OCI-M2 (cell line): Measurements from ENCODE around the gene CLIC1.

Experiments
- DNase-seq: peaks from one replicate; lab custom pipeline; 2025; ENCODE audit not compliant: unreplicated experiment; lab: John Stamatoyannopoulos, UW

The CLIC1 gene

DNA sequence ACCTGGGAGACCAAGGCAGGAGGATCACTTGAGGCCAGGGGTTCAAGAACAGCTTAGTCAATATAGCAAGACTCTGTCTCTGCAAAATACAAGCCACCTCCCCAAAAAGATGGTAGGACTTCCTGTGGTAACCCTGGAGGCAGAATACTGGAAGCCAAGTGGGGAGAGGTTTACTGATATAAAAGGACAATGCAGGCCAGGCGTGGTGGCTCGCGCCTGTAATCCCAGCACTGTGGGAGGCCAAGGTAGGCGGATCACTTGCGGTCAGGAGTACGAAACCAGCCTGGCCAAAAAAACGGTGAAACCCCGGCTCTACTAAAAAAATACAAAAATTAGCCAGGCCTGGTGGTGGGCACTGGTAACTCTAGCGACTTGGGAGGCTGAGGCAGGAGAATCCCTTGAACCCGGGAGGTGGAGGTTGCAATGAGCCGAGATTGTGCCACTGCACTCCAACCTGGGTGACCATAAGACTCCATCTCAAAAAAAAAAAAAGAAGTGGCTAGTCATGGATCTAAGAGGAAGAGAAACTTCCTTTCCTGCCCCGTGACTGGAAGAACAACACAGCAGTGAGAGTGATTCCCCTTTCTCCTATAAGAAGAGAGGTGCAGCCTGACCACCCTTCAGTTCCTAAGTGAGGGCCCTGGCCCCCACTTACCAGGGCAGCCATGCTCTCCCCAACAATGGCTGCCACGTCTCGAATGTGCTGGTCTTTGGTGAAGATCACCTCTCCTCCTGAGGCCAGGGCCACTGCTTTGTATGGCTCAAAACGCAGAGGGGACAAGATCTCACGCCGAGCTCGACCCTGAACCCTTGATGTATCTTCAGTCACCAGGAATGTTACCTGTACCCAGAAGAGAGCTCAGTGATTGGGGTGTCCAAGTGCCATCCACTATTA is 32.3 kb upstream of the CLIC1 start:
- no peak for DNase-seq

DNA sequence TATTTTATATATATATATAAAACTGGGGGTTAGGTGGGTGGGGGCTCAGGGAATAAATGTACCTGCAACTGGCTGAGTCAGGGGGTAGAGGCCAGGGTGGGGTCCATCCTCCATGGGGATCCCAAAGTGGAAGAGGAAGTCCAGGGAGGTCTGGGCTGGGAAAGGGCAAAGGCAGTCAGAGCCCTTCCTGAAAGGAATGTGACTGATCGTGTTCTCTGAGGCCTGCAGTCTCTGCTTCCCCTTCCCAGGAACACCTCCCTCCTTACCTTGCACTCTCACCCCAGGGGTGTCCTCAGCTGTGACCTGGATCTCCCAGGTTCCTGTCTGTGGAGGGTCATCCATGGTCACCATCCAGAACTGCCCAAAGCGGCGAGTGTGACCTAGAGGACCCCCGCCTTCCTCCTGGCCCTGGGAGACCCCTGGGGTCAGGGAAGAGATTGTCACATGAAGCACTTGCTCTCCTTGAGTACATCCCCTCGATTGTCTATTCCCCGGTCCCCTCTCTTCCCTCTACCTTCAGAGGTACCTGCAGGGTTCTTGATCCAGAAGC is 30.8 kb upstream of the CLIC1 start:
- no peak for DNase-seq

DNA sequence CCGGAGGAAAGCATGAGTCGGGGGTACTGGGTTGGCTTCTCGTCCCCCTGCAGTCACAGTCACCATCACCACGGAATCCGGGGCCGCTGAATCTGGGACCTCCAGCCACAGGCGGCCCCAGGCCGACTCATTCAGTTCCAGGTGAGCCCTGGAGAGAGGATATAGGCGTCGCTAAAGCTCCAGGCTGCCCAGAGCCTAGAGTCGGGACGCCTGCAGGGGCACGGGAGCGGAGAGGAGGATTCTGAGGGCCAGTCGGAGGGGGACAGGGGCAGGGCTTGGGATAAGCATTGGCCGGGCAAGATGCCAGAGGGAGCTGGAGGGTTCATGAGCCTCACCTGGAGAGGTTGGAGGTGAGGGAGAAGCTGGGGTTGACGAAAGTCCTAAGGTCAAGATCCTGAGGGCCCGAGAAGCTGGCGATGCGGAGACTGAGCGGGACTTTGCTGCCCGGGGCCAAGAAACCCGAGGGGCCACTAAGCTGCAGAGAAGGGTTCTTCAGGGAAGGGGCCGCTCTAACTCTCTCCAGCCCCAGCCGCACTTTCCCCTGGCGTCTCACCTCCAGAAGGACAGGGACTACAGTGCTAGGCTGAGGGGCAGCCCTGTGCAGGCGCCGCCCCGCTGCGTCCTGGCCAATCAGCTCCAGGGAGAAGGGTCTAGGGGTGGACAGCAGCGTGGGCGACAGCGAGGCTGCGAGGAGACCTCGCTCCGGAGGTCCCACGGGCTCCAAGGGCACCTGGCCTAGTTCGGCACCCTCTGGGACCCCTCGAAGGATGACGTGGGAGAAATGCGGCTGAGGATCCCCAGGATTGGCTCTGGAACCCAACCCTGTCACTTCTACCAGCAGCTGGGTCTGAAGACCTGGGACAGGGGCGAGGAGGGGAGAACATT is 29.8 kb upstream of the CLIC1 start:
- no peak for DNase-seq

DNA sequence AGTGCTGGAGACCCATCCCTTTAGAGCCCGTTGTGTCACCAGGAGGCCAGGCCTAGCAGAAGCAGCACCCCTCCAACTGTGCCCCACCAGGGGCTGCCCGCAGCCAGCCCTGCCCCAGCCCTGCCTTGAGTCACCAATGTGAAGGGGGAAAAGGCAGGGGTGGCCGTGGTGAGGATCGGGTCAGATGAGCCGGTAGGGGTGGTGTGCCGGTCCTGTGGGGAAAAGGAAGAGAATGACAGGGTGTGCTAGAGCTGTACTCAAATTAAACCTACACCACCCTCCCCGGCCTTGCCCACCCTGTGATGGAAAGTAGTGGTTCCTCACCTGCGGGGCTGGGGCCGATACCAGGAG is 29.2 kb upstream of the CLIC1 start:
- DNase-seq: no peak

DNA sequence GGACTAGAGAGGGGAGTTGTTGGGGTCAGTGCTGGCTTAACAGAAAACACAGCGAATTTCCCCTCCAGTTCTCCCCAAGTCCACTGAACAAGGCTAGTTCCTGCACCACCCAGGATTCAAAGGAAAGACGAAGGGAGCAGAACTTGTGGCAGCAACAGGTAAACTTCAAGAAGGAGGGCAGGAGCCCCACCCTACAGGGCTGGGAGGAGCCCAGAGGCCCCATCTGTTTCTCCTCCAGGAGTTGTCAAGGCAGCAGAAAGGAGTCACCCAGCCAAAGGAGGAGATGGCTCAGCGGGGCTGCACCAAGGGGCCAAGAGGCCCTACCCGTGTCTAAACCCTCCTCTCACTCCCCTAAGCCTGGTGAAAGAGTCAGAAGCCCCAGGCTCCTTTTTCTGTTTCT is 27.9 kb upstream of the CLIC1 start:
- no peak for DNase-seq

DNA sequence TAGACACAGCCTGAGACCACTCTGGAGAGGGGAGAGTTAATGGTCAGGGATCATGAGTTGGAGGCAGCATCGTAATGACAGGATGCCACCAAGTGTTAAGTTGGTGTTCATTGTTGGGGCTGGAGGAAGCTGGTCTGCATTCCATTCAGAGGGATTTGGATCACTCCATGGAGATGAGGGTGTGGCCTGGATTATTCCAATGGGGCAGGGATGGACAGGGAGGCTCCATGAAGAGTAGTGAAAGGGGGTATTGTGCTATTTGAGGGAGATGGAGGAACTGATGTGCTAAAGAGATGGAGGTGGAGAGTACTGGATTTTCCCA is 27.2 kb upstream of the CLIC1 start:
- no peak for DNase-seq

DNA sequence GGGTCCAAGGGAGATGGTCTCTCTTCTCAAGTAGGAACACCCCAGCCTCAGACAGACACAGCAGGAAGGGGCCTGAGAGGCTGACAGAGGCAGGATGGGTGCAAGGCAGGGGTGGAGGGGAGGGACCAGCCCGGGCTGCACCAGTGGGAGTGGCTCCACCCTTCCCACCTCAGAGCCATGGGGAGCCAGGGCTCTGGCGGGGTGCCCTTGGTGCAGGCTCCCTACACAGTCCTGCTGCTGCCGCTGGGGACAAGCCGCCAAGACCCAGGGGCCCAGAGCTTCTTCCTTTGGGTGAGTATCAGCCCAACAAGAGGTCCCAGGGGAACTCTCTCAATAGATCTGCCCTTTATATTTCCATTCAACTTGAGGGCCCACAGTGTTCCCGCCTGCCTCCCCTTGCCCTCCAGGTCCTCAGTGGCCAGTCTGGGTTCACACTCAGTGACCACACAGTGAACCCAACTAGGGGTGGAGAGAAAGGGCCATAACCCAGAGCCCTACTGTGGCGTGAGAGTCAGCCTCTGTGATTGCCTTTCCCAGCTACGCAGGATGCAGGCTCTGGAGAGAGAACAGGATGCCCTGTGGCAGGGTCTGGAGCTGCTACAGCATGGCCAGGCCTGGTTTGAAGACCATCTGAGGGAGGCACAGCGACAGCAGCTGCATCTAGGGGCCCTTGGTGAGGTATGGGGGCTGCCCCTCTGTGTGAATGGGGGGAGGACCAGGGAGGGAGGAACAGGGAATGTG is 26.7 kb upstream of the CLIC1 start:
- no peak for DNase-seq

DNA sequence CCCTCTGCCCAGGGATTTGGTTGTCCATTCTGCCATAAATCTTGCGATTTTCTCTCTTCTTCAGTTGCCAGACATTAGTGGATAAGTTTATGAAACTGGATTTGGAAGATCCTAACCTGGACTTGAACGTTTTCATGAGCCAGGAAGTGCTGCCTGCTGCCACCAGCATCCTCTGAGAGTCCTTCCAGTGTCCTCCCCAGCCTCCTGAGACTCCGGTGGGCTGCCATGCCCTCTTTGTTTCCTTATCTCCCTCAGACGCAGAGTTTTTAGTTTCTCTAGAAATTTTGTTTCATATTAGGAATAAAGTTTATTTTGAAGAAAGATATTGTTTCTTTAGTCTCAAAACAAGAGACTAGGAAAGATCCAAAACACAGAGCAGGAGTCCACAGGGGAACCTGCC is 26.0 kb upstream of the CLIC1 start, which contains the start of gene SAPCD1:
Gene SAPCD1 (plus strand): TSS at position 301 of the 400 bp plus-strand sequence. CDS start 399 bp downstream, outside the sequence.
- DNase-seq: no peak

DNA sequence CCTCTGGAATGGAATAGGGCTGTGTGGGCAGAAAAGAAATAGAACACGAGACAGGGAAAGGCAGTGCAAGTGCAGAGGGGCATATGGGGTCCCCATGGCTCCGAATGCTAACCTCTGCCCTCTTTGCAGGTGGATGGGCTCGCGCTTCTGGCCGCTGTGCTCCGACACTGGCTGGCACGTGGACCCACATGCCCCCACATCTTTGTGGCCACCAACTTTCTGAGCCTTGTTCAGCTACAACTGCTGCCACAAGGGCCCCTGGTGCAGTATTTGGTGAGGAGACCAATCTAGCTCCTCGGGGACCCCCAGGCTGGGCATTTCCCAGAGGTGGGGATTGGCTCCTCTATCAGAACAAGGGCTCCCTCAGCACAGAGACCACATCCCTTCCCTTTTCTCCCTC is 25.0 kb upstream of the CLIC1 start:
- no peak for DNase-seq

DNA sequence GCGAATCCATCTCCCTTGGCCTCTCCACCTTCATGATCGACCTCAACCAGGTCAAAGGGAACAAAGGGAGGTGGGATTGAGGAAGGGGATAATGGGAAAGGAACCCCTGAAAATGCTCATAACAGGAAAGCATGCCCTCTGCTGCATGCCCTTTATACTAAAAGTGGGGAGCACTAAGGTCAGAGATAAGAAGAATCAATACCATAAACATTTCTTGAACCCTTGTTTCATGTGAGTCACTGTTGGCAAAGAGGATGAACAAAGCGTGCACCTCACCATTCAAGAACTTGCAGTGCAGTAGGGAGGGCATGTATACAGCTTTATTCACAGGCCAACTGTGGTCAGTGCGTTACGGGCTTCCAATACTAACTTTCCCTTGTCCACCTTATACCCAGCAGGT is 24.5 kb upstream of the CLIC1 start:
- DNase-seq: no peak

DNA sequence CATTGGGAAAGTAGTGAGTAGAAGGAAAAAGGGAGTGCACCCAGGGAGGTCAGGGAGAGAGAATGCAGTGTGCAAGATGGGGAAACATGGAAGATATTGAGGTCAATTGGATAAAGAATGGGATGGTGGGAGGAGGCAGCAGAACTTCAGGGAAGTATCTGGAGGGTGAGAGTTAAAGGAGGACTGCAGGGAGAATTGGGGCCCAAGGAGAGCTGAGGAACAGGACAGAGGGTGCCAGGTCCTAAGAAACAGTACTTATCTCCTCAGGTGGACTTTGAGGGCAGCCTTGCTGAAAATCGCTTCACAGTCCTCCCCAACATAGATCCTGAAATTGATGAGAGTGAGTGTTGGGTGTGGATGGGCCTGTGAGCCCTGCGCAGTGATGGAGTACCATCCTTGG is 22.0 kb upstream of the CLIC1 start:
- no peak for DNase-seq

DNA sequence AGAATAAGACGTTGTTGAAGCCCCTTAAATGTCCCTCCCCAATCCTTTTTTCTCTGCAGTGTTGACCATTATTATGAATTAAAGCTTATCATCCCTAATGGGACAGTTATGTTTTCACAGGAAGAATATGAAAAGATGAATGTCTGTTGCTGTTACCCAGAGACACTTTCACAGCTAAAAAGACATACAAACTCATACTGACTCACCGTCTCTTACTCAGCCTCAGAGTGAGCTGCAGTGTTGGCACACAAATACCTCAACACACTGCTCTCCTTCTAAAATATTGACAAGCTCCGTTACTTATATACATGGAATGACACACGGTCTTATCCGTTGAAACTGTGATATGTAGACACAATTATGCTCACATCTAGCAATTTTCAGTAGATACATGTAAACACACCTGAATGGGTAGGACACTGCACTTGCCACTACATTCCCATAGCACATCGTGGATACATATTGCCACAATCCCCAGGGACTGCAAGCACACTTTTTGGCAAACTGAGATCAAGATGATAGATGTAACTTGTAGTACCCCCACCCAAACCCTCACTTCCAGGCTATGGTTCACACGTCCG is 16.5 kb upstream of the CLIC1 start:
- DNase-seq: no peak

DNA sequence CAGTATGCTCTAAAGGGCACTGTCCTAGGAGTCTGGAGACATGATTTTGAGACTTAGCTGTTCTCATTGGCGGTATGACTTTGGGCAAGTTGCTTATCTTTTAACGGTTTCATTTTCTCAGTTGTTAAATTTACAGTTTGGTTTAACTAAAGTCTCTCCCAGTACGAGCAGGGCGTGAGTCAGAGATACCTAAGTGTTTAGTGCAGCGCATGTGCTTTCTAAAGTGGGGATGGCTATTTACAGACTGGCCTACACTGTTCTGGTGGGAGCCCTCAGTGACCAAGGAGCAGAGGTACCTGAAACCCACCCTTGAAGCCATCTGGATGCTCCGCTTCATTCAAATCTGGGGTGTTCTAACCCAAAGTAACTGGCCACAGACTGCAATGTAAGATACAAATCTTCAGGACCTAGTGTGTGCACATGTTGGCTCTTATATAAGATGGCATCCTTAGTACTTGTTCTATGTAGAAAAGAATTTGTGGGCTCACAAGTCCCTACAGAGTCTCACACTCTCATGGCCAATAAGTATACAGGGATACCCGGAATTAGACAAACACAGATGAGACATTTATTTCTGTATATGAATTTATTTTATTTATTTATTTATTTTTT is 14.2 kb upstream of the CLIC1 start:
- DNase-seq: no peak

DNA sequence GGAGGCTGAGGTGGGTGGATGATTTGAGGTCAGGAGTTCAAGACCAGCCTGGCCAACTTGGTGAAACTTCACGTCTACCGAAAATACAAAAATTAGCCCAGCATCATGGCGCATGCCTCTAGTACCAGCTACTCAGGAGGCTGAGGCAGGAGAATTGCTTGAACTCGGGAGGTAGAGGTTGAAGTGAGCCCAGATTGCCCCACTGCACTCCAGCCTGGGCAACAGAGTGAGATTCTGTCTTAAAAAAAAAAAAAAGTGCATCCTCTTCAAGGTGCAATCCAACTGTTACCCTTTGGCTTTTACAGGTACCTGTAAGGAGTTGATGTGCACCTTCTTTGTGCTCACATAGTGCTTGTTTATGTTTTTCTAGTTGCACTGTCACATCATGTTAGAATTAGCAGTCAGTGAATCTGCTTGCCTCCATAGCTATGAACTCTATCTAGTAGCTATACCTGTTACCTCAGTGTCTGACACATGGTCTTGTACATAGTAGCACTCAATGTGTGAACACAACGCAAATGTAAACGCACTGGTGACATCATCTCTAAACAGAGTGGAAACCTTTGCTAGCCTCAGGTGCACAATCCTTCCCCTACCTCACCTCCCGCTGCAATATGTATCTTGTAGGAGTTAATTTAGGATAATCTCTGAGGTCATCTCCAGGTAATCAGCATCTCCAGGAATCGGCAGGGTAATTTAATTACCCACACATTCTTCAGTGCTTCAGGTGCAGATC is 13.1 kb upstream of the CLIC1 start:
- DNase-seq: no peak

DNA sequence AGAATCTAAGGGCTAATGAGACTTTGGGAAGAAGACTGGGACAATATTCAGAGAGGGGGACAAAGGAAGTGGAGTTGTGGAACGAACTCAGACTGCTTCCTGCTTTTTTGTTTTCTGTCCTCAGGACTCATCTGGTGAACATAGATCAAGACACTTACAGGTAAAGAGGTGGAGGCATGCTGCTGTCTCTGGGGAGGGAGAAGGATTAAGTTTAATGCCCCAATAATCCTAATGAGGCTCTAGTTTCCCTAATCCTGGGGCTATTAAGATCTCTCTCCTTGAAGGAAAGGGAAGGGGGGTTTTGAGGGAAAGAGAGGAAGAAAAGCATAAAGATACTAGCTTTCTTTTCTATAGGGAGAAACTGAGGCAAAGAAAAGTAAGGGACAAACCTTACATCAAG is 8.1 kb upstream of the CLIC1 start:
- no peak for DNase-seq

DNA sequence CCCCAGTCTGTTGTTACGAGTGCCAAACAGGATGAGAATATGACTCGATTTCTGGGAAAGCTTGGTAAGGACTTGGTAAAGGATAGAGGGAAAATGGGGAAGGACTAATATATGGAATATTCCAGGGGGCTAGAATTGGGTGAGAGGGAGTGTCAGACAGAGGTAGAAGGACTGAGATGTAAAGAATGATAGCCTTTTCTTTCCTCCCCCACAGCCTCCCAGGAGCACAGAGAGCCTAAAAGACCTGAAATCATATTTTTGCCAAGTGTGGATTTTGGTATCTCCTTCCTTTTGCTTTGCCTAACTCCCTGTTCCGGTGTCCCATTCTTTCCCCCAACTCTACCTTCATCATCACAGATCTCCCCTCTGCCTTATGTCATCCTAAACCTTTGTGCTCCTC is 6.6 kb upstream of the CLIC1 start:
- DNase-seq: no peak

DNA sequence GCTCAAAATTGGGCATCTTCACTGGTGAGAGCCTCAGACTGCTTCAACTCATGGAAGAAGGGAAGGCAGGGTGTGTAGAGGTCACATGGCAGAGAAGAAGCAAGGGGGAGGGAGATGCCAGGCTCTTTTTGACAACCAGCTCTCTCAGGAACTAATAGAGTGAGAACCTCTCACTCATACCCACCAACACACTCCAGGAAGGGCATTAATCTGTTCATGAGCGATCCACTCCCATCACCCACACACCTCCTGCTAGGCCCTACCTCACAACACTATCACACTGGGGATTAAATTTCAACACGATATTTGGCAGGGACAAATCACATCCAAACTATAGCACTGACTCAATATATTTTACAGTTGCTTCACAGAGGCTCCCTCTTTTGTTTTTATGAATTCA is 5.5 kb upstream of the CLIC1 start:
- no peak for DNase-seq

DNA sequence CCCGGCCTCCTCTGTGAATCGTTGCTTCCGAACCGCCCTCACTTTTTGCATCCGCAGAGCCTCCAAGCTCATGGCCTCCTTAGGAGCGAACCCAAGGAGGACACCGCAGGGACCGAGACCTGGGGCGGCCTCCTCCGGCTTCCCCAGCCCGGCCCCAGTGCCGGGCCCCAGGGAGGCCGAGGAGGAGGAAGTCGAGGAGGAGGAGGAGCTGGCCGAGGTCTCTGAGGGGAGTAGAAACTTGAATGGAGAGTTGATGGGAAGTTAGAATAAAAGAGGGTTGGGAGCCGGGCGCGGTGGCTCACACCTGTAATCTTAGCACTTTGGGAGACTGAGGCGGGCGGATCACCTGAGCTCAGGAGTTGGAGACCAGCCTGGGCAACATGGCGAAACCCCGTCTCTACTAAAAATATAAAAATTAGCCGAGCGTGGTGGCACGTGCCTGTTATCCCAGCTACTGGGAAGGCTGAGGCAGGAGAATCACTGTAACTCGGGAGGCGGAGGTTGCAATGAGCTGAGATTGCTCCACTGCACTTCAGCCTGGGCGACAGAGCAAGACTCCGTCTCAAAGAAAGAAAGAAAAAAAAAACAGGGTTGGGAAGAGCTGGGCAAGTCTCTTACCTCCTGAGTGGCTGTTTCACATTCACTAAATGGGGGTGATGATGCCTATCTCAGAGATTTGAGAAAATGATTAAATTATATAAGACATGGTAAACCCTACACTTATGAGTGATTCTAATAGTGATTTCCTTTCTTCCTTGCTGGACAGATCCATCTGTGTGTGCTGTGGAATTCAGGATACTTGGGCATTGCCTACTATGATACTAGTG is 4.3 kb upstream of the CLIC1 start:
- DNase-seq: no peak
